Effector CD4-positive, alpha-beta T cell (primary cell): ENCODE measurements around the gene CABCOCO1. TPM values are rescaled to one million over a fixed set of nuclear protein-coding genes. Genes with fewer than 3 reads are reported as not detected.

Source experiments
- DNase-seq: peaks from one replicate; pipeline ENCODE4 v3.0.0-alpha.2; 2020
- total RNA-seq: gene quantifications from one replicate; lab custom pipeline; 2026; lab: John Stamatoyannopoulos, UW

Gene CABCOCO1
- not detected for total RNA-seq

- DNase-seq, result no peak
These were observed at the start of gene CABCOCO1 for GRCh38 chr10:61662794-61663259. Gene CABCOCO1 (plus strand): TSS chr10:61662929. CDS start chr10:61662973, 44 bp downstream.

- no peak for DNase-seq
These were observed 49.1 kb upstream of the CABCOCO1 start for GRCh38 chr10:61613665-61614064.

GRCh38 chr10:61616611-61617010, 46.1 kb upstream of the CABCOCO1 start:
- DNase-seq, result no peak

DNA sequence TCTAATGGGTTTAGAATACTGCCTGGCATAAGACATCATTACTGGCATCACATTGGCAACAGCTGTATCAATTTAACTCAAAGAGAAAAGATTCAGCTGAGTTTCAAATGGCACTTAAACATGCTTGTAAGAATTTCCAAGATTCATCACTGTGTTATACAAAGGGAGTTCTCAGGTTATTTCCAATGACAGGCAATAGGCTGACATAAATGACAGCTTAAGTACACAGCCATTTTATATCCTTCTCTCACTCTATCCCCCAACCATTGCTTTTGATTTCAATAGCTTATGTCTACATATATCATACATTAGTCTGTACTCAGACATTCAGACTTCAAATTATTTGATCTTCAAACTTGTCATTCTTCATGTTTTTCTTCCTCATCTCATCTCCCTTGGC, 45.5 kb upstream of the CABCOCO1 start:
- DNase-seq, result no peak

DNA sequence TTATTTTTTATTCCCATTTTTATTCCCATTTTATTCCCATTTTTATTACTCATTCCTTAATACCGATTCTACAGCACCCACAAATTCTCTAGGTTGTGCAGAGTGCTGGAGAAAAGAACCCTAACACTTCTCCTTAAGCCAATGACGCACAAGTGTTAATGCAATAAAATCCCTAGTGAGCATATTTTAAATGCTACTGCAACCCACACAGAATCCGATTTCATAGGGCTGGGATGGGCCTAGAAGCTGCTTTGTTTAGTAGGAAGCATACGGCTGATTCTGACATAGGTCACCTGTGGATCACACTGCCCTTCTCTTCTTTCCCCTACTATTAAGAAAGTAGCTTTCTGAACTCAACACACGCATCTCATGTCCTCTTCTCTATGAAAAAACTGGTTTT, 45.1 kb upstream of the CABCOCO1 start:
- DNase-seq, result no peak

DNA sequence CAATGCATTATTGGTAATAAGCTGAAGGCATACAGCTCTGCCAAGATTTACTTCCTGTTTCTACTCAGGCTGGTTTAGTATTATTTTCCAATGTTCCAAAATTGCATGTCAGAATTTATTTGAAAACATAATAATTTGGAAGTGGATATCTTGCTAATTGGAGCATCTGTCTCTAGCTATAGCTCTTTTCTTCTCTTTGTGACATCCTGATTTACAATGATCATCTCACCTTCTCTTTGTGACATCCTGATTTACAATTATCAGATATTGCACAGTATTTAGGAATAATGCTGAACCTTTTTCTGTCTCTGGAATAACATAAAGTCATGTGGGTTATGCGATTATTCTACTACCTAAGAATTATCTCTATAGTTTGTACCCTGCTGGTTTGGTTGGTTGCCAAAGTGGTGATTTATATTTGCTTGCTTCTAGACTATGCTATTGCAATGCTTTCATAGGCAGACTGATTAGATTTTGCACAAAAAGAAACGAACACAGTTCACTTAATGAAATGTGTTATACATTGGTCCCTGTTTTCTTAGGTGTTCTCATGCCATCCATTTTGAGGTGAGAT, 44.3 kb upstream of the CABCOCO1 start:
- no peak for DNase-seq

GRCh38 chr10:61620506-61620905, 42.2 kb upstream of the CABCOCO1 start:
- no peak for DNase-seq

DNA sequence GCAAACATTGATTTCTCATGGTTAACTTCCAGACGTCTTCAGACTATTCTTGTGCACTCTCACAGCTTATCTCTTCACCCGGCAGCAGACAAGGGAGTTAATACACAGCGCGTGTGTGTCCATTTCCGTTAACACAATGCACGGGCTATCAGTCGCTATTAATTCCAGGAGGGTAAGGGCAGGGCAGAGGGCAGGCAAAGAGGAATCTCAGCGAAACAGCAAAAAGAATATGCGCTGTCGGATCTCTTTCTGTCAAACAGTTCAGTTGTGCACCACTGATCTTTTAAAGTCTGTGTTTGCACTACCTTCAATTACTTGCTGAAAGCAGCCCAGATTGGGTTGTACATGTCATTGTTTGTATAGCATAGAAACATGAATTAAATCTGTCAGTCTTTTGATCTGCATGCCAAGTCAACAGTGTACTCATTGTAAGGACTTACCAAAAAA, 41.1 kb upstream of the CABCOCO1 start:
- DNase-seq, result no peak

- DNase-seq, result no peak
These were observed 39.6 kb upstream of the CABCOCO1 start for GRCh38 chr10:61623161-61623560.

DNA sequence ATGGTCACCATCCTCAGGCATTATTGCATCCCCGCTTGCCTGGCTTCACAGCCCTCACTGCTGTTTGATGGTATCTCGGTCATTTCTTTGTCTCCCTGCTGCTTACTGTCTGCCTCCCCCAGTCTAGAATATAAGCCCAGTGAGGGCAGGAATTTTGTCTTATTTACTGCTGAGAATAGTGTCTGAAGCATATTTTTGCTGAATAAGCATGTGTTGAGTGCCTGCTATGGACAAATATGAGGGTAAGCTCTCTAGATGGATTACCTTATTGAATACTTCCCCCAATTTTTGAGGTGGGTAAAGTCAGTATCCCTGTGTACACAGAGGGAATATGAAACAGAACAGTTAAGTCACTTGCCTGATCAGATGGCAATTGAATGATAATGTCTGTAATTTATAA, 36.5 kb upstream of the CABCOCO1 start:
- DNase-seq, result no peak

GRCh38 chr10:61627266-61627665, 35.5 kb upstream of the CABCOCO1 start:
- DNase-seq, result no peak

GRCh38 chr10:61628151-61628874, 34.4 kb upstream of the CABCOCO1 start:
- DNase-seq, result no peak

DNA sequence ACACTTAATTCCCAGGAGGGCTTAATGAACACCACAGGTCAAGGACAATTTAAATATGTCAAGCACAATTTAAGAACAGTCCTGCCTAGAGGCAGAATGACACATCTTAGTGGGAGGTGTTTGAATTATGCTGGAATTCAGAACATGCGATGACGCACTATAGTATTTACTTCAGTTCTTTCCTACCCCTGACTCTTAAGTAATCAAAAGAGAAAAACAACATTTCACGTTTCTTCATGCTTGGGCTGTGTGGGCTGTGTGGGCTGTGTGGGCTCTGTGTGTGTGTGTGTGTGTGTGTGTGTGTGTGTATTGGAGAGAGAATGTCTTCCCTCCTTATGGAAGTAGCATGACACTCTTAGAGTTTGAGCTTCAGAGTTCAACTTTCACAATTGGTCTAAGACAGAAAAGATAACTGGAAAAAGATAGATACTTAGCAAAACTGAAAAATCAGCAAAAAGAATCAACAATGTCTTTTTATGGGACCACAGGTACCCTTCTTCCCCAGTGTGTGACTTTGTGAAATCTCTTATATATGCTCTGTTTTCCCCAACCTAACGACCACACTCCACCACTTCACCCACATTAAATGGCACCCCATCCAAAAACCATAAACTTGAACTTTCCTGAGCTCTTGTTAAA, 33.7 kb upstream of the CABCOCO1 start:
- no peak for DNase-seq

DNA sequence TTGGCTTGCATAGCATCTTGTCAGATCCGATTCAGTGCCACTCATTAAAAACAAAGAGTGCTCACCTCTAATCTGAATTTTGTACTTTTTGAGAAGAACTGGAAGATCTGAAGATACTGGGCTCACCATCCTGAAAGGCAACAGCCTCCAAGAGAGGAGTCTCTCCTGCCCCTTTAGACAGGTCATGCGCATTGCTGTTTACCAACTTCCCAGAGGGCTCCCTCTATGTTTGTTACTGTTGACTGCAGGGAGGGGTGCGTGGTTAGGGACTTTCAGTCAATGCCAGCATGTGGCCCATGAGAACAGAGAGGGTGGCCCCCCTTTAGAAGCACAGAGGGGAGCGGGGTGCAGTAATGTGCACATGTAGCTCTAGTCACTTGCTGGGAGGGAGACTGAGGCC, 33.2 kb upstream of the CABCOCO1 start:
- no peak for DNase-seq

DNA sequence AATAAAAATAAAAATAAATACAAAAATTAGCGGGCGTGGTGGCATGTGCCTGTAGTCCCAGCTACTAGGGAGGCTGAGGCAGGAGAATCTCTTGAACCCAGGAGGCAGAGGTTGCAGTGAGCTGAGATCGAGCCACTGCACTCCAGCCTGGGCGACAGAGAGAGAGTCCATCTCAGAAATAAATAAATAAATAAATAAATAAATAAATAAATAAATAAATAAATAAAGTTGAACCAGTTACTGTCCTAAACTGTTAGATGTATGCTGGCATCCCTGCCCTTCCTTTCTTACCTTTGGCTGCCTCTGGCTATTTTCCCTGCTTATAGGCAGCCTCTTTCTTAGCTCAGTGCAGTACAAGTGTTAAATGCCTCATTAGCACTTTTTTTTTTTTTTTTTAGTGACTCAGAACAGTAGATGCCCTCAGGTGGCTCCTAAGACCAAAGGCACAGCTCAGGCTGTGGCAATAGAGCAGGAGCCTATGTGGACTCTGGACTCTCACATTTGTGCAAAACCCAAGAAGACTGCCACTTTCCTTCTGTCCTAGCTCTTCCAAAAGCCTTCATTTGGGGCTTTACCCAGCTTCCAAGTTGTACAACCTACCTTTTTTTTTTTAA, 30.6 kb upstream of the CABCOCO1 start:
- no peak for DNase-seq

- DNase-seq, result no peak
These were observed 29.1 kb upstream of the CABCOCO1 start for GRCh38 chr10:61633665-61634064.

DNA sequence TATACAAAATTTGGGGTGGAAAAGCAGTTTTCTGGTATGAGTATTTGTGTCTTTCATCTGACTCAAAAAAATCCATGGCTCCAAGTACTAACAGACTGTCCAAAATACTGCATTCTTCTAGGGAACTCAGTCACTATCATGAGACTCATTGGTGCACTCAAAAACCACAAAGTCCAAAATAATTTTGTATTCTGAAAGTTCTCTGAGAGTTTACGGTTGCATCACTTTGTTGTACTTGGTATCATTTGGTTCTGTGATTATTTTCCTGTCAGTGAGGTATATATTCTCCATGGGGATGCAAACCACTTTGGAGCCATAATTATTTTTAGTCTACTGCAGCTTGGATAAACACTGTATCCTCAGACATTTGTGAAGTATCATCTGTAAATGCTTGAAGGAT, 28.0 kb upstream of the CABCOCO1 start:
- no peak for DNase-seq

DNA sequence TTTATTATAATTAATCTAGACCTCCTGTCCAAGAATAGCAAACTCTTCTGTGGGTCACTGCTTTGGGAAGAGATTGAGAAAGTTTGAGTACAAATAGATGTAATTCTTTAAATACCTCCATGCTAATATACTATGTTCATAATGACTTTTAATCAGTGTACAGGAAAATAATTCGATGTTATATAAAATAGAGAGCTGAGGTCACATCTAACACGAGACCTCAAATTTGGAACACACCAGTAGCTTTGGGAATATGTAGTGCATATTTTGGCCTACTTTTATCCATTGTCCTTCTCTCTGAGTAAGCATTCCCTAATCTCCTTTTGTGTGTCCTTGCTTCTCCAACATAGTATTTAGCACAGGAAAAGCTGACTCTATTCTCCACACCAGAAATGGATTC, 27.3 kb upstream of the CABCOCO1 start:
- no peak for DNase-seq

DNA sequence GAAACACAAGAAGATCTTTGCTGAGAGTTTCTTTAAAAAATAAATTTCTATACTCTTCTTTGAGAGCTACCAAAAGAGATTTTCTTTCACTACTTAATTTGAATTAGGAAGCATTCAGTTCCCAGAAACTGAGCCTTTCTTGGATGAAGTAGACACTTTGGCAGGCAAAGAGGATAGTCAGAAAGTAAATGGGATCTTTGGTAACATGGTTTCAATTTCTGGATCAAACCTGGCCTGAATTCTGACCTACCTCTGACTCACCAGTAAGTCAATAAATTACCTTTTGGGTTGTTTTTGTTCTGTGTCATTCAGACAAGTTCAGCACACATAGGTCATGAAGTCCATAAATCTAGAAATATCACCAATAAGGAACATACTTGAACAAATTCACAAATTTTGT, 26.8 kb upstream of the CABCOCO1 start:
- no peak for DNase-seq

DNA sequence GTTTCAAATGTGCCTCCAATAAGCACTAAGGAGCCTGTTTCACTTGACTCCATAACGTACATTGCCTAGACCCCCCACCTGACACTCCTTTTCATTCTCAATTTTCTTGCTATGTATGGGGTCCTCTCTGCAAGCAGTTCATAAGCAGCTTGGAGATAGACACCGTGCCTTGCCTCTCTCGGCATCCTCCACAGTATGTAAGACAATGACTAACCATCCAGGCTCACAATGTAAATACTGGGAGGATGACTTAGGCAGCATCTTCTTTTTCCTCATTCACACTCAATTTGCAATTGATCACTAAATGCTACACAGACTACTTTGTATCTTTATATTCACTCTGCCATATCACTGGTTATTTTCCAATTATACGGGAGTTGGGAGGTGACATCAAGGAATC, 22.8 kb upstream of the CABCOCO1 start:
- DNase-seq, result no peak

DNA sequence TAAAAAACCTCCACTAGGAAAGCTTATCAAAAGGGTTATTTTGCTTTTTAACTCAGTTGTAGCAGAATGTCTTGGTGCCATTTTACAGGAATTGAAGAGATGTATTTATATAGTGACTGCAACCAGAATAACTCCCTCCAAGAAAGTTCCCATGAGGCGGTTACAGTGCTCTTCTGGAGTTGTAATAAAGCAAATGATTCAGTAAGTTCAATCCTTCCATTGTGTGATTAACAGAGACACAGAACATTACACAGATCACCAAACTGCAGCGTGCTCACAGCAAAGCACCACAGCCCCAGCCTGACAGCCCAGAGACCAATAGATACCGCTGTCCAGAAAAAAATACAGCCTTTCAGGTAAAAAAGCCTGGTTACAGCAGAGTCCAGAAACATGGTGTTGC, 21.9 kb upstream of the CABCOCO1 start:
- DNase-seq, result no peak

GRCh38 chr10:61642150-61642571, 20.6 kb upstream of the CABCOCO1 start:
- DNase-seq, result no peak

DNA sequence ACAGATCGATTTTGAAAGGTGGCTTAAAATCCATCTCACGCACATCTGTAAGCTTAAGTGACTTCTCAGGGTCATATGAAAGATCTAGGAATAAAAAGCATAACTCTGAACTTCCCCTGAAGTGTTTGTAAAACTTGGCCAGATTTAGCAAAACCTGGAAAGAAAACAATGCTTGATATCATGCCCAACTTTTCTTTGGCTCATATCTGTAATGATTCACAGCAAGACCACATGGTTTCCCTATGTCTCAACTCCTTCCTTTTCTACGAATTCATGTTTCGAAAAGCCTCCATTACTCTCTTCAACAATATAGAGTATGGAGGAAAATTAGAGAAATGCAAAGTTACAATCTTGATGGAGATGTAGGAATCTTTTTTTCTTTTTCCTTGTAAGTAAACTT, 20.1 kb upstream of the CABCOCO1 start:
- DNase-seq, result no peak

DNA sequence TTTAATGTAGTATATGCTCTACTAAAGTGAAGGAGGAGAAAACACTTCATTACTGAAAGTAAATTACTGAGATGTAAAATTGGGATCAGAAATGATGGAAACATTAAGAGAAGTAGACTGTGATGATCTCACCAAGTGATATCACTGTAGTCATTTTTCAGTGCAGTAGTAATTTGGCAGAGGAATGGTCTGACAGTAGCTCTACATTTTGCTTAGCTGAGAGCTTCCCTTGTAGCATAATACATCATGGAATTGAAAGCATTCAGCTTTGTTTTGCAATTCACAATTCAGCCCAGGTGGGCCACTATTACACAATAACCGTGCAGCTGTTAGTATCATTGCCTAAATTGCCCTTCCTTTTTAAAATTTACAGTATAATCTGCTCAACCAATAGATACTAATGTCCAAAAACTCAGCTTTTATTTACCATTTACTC, 19.4 kb upstream of the CABCOCO1 start:
- no peak for DNase-seq
